Upper lobe of right lung (tissue), 1 donor: ENCODE results near the gene EXOC4. TPM values are rescaled to one million over a fixed set of nuclear protein-coding genes. Genes with fewer than 3 reads are reported as not detected.

Experiments
- ATAC-seq: fragments of 200-7000 bp; cut with Tn5 transposase; one replicate; pipeline ENCODE4 v1.9.1; 2020; ENCODE audit warnings: mild to moderate bottlenecking, moderate library complexity
- DNase-seq: peaks from one replicate; pipeline ENCODE4 v3.0.0-alpha.2; 2020
- H3K27ac ChIP-seq: fragments of 200-600 bp; one replicate; pipeline ENCODE4 v1.8.0; 2022
- H3K27me3 ChIP-seq: fragments of 200-600 bp; one replicate; pipeline ENCODE4 v1.8.0; 2022; ENCODE audit warnings: mild to moderate bottlenecking
- H3K36me3 ChIP-seq: fragments of 200-600 bp; one replicate; pipeline ENCODE4 v1.8.0; 2022
- H3K4me1 ChIP-seq: fragments of 200-600 bp; one replicate; pipeline ENCODE4 v1.8.0; 2022
- H3K4me3 ChIP-seq: fragments of 200-600 bp; one replicate; pipeline ENCODE4 v1.8.0; 2022; ENCODE audit warnings: mild to moderate bottlenecking
- H3K9me3 ChIP-seq: fragments of 200-600 bp; one replicate; pipeline ENCODE4 v1.8.0; 2022
- intact Hi-C: fragments of 100-400 bp; cut with DNase I; formaldehyde crosslinking; loops from one replicate; pipeline ENCODE4 v1.11.0; 2022
- total RNA-seq: library from RNA; stranded (reverse); fragmentation: NEBNext Ultra II Directional; extraction: Animal tissue kit (Norgen Biotek cat#: 25700); gene quantifications from one replicate; pipeline ENCODE4 v1.2.1, GENCODE V29; 2021
- TF ChIP-seq, protein P1 (sequence below): fragments of 200-600 bp; IDR thresholded peaks from one replicate; pipeline ENCODE4 v1.8.0; 2022; ENCODE audit warnings: antibody characterized with exemption
- donor health status: DM: no; HTN: yes; CAD: no; lungs with severe emphysema.

Gene EXOC4
- total RNA-seq, 1 donor from 2014 or later: 73.5 TPM

DNA sequence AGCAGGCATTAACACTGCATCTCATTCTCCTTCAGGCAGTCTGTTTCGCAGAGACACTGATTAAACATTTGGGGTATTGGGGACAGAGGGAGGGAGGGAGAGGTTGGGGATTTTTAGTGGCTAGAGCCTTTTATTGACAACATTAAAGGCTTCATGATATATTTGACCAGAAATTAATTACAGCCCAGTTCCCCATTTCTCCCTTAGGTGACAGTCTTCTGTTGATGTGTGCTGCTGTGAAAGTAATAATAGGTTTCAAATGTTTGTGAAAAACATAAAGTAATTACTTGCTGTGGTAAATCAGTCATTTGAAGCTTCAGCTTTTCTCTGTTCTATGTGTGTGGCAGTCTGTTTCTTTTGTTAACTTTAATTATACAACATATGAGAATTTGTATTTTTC lies 769.0 kb downstream of the EXOC4 start:
- H3K9me3 ChIP-seq: no peaks in the 10 kb centered on the region
- no peaks in the 10 kb centered on the region for H3K4me1 ChIP-seq
- no peak overlapping the region for H3K4me3 ChIP-seq
- no peak overlapping the region for H3K27ac ChIP-seq
- no peak for DNase-seq
- no peaks in the 10 kb centered on the region for H3K27me3 ChIP-seq
- intact Hi-C loops: no loop called here
- no peaks in the 10 kb centered on the region for H3K36me3 ChIP-seq
- TF ChIP-seq, protein P1, sequence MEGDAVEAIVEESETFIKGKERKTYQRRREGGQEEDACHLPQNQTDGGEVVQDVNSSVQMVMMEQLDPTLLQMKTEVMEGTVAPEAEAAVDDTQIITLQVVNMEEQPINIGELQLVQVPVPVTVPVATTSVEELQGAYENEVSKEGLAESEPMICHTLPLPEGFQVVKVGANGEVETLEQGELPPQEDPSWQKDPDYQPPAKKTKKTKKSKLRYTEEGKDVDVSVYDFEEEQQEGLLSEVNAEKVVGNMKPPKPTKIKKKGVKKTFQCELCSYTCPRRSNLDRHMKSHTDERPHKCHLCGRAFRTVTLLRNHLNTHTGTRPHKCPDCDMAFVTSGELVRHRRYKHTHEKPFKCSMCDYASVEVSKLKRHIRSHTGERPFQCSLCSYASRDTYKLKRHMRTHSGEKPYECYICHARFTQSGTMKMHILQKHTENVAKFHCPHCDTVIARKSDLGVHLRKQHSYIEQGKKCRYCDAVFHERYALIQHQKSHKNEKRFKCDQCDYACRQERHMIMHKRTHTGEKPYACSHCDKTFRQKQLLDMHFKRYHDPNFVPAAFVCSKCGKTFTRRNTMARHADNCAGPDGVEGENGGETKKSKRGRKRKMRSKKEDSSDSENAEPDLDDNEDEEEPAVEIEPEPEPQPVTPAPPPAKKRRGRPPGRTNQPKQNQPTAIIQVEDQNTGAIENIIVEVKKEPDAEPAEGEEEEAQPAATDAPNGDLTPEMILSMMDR: no peak
- ATAC-seq: no peak

DNA sequence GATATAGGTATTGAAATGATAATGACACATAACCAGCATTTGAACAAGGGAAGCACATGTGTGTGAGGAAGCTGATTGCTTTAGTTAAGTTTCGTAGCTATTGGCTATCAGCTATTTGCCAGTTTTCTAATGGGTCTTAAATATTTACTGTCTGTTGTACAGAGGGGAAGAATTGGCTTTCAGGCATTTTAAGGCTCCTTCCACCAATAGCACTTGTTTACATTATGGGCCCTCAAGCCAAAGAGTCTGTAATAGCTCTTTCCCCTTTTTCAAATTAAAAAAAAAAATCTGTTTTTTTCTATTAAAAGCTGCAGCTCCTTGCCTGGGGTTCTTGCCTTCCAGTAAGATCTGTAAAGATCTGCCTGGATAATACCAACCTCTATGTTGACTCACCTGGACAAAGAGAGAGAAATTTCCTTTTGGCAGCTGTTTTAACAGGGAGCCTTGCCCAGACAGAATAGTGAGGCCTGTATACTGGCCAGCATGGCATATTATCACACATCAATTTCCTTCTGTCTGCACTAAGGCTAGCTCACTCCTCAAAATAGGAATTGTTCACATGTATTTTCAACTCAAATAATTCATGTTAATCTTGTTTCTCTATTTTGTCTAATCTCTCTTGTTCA lies 769.5 kb downstream of the EXOC4 start:
- TF ChIP-seq, protein P1: no peak
- Histone ChIP-seq H3K9me3 (no peaks in the 10 kb centered on the region), H3K4me1 (no peaks in the 10 kb centered on the region), H3K36me3 (no peaks in the 10 kb centered on the region), H3K27me3 (no peaks in the 10 kb centered on the region), H3K27ac (no peak overlapping the region), H3K4me3 (no peak overlapping the region)
- DNase-seq (no peak), ATAC-seq (no peak)
- intact Hi-C loops: no loop called here

DNA sequence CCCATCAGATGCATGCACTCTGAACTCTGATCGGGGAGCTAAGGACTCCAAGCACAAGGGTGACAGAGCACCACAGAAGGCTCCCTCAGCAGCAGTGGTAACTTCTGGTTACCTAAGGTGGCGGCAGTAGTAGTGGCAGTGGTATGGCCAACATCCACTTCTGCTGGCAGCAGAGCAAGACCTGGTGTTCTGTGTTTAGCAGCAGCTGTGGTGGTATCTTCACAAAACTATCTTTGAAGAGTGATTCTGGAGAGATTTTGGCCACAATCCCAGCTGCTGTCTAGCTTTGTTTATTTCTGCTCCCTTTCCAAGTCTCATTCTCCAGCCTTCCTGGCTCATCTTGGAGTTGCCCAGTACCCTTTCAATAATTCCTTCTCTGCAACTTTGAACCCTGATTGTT lies 771.9 kb downstream of the EXOC4 start:
- intact Hi-C loops: no loop called here
- Histone ChIP-seq H3K4me1 (no peaks in the 10 kb centered on the region), H3K36me3 (no peaks in the 10 kb centered on the region), H3K27ac (no peak overlapping the region), H3K4me3 (no peak overlapping the region), H3K27me3 (no peaks in the 10 kb centered on the region), H3K9me3 (no peaks in the 10 kb centered on the region)
- TF ChIP-seq, protein P1: no peak
- ATAC-seq: no peak
- no peak for DNase-seq

DNA sequence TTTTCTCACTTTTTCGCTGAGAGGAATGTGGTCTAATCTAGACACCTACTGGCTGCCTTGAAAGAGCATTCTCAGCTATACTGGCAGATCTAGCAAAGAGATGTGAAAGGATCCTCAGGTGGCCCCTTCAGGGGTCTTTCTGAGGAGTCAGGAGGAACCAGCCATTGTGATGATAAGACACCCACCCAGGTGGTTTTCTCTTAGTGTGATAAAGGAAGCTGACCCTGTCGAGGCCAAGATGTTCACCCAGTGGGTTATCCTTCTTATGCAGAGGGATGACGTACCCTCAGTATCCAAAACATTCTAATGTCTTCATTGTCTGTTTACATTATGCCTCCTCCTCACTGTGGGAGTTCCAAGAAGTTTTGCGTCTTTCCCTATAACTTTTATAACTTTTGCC lies 776.0 kb downstream of the EXOC4 start:
- no peaks in the 10 kb centered on the region for H3K36me3 ChIP-seq
- intact Hi-C loops: no loop called here
- H3K4me3 ChIP-seq: no peak overlapping the region
- no peaks in the 10 kb centered on the region for H3K27me3 ChIP-seq
- ATAC-seq (no peak), DNase-seq (no peak)
- no peak overlapping the region for H3K27ac ChIP-seq
- no peaks in the 10 kb centered on the region for H3K4me1 ChIP-seq
- TF ChIP-seq, protein P1: no peak
- no peaks in the 10 kb centered on the region for H3K9me3 ChIP-seq

DNA sequence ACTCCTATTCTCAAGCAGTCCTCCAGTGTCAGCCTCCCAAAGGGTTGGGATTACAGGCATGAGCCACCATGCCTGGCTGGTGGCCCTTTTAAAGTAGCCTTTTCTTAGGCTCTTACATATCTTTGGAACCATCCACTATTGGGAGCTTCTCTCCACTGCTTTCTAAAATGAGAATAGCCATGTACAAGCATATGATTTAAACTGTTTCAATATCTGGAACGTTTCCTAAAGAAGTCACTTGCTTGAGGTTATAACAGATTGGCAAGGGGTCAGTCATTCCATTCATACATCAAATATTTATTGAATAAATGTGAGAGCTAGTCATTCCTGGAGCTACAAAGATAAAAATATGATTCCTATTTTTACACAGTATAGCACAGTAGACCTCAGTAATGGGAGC lies 776.9 kb downstream of the EXOC4 start:
- DNase-seq: no peak
- TF ChIP-seq, protein P1: no peak
- Histone ChIP-seq H3K4me3 (no peak overlapping the region), H3K9me3 (no peaks in the 10 kb centered on the region), H3K27ac (no peak overlapping the region), H3K36me3 (no peaks in the 10 kb centered on the region), H3K4me1 (no peaks in the 10 kb centered on the region), H3K27me3 (no peaks in the 10 kb centered on the region)
- ATAC-seq: no peak
- intact Hi-C loops: no loop called here

DNA sequence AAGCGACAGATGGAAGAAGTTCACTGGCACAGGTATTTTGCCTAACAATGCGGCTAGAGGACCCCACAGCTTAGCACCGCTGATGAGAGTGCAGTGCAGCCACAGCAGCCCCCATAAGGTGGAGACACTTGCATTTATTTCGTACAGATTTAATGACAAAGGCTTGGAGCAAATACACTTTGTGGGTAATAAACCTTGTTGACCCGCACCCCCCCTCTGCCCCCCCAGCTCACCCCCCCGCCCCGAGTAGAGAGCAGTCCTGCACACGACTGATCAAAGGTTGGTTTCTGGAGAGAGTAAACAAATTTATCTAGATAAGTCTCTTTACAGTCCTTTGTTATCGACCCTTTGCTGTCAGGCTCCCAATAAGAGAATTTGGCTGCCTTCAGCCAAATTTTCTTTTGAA lies 777.6 kb downstream of the EXOC4 start:
- TF ChIP-seq, protein P1: no peak
- DNase-seq (no peak), ATAC-seq (no peak)
- no peaks in the 10 kb centered on the region for H3K4me1 ChIP-seq
- H3K27ac ChIP-seq: no peak overlapping the region
- no peak overlapping the region for H3K4me3 ChIP-seq
- intact Hi-C loops: no loop called here
- no peaks in the 10 kb centered on the region for H3K27me3 ChIP-seq
- no peaks in the 10 kb centered on the region for H3K36me3 ChIP-seq
- no peaks in the 10 kb centered on the region for H3K9me3 ChIP-seq
